NCI-H187 (cell line): Measurements from ENCODE around the gene SLC9A9.
"Not testable (repeated sequence)": the region's sequence is repeated elsewhere in the genome, so short reads cannot be mapped to it uniquely, and the experiment has no call there.

Source experiments
- DNase-seq, 2 experiments: peaks; one replicate each; lab custom pipeline; 2025; lab: John Stamatoyannopoulos, UW

The SLC9A9 gene

DNA sequence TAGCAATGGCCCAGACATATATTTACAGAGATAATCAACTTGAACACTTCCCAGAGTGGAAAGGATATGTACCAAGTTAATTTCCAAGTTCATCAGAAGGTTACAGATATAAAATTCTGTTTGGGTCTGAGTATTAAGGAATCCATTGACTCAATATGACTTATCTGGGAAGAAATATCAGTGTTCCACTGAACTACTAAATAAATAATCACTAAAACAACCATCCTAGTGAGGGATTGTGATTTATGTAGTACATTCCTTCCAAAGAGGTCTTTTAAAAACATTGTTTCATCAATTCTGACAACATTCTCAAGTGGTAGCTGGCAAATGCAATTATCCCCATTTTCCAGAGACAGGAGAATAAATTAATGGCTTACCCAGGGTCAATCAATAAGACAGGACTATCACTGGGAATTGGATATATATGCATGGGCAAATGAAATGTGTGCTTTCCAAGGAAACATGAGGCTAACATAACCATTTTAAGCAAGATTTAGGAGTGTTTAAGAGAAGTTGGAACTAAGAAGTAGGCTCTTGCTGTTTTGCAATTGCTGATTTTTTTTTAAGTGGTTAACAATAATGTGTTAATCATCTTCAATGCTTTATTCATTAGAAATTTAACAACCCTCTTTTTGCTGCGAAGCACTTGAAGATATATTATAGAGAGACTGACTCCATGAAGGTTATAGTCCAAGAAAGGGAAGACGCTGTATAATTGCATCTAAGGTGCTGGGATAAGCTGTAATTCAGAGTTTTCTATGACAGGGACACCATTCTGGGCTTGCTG is 37.9 kb downstream of the SLC9A9 start:
- no peak for DNase-seq

DNA sequence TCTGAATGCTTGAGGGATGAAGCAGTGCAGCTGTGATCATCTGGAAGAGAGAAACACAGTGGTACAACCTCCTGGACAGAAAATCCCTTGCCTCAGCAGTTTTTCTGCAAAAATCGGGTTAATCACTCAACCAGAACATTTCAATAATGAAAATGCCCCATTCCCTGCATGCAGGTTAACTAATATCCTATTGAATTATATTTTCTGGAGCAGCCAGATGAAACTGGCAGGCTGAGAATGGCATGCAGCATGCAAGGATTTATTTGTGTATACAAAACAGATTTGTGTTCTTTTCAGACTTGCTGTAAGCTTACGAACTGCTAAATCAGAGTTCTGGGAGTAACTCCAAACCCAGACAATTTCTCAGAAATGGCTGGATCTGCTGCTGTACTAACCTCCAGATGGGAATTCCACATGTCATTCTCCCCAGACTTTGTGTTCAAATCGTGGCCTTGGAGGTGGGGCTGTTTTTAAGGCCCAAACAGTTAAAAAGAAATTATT is 39.1 kb downstream of the SLC9A9 start:
- DNase-seq = no peak

DNA sequence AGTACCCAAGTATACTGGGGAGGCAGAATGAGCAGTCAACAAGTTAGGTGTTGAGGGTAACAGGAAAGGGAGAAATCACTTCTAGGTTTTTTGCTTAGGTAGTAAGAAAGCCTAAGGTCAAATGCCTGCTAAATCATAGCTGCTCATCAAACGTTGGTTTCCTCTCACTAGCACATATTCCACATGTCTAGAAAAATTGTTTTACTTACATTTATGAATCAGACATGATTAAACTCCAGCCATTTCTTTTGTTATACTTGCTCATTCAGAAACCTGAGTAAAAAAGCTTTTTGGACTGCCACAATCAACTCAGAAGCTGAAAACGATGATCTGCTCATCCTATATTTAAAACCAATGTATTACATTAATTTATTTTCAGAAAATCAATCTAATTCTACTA is 40.2 kb downstream of the SLC9A9 start:
- DNase-seq = no peak

DNA sequence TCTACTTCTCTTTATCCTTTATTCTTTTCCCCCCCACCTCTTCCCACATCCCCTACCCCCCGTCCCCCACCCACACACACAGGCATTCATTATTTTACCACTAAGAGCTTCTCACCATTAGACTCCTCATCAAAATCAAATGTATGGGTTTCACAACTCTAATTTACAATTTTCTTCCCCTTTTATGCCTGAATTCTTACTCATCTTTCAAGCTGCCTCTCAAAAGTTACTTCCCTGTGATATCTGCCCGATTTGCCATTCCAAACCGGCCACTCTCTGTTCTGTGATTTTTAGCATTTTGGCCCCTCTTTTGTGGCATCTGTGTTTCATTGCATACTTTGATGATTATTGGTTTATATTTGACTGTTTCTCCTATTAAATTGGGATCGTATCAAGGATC is 42.2 kb downstream of the SLC9A9 start:
- no peak for DNase-seq

DNA sequence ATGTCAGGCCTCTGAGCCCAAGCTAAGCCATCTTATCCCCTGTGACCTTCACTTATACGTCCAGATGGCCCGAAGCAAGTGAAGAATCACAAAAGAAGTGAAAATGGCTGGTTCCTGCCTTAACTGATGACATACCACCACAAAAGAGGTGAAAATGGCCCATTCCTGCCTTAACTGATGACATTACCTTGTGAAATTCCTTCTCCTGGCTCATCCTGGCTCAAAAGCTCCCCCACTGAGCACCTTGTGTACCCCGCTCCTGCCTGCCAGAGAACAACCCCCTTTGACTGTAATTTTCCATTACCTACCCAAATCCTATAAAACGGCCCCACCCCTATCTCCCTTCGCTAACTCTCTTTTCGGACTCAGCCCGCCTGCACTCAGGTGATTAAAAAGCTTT is 42.8 kb downstream of the SLC9A9 start:
- DNase-seq = not testable (repeated sequence)

DNA sequence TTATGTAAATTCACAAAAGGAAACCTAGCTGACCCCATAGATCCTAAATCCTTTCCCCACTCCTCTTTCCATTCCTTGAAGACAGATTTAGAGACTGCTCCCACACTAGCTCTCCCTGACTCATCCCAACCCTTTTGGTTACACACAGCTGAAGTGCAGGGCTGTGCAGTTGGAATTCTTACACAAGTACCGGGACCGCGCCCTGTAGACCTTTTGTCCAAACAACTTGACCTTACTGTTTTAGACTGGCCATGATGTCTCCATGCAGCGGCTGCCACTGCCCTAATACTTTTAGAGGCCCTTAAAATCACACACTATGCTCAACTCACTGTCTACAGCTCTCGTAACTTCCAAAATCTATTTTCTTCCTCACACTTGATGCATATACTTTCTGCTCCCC is 47.2 kb downstream of the SLC9A9 start:
- DNase-seq = not testable (repeated sequence)

DNA sequence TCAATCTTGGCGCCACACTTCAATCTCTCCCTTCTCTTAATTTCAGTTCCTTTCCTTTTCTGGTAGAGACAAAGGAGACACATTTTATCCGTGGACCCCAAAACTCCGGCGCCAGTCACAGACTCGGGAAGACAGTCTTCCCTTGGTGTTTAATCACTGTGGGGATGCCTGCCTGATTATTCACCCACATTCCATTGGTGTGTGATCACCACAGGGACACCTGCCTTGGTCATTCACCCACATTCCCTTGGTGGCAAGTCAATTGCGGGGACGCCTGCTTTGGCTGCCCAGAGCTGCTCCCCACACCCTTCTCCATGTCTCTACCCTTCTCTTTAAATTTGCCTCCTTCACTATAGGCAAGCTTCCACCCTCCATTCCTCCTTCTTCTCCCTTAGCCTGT is 50.1 kb downstream of the SLC9A9 start:
- not testable (repeated sequence) for DNase-seq

DNA sequence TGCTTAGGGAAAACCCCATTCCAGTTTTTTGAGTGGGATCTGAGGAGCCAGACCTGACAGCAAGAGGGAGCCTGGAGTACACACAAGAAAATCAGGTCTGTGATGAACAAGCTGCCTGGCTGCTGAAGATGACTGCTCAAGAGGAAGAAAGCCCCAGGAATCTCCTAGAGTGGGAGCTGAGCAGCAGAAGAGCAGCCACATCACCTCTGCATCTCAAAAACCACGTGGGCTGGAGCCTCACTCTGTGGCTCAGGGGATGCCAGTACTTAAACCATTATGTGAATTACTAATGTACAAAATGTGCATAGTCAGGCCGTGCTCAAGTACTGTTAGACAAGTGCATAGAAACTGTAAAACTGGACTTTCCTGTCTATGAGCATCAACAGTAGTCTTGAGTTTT is 52.4 kb downstream of the SLC9A9 start:
- no peak for DNase-seq

DNA sequence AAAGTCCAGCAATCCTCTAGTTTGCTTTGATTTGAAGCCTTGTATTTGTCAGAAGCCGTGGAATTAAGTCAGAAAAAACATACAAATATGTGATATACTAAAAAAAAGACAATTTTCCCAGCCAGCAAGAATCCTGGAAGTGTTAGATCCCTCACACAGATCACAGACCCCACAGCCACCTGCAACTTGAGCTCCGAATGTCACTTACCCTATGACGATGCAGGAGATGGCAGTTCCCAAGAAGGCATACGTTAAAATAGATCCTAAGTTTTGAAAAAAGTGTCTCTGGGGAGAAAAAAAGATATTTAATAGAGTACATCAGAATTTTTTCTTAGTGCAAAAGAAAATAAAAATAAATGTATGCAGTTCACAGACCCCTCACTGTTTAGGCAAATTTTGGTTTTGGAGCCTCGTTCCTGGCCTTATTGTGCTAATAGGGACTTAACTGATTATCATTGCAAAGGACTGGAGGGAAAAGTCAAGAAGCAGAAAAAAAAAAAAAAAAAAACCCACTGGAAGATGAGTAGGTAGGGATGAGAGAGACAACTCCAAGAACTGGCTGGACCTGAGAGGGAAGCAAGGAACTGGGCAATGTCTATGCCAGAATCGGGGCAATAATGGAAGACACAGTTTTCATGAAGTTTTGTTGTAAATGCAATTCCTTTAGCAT is 53.3 kb downstream of the SLC9A9 start:
- DNase-seq = no peak

DNA sequence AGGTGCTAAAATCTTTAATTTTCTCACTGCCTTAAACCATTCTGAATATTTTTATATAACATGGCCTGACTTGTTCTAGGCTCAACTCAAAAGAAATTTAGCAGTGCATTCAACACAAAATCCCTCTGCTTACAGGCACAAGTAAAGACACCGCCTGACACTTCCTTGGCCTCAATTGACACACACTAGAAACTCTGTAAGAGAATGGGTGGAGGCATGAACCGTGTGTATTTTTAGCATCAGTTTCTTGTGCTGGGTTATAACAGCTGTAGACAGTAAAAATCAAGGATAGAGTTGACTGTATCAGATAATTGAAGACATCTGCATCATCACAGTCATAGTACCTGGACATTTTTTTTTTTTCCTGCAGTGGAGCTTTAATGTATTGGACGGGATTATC is 54.3 kb downstream of the SLC9A9 start:
- DNase-seq = no peak

DNA sequence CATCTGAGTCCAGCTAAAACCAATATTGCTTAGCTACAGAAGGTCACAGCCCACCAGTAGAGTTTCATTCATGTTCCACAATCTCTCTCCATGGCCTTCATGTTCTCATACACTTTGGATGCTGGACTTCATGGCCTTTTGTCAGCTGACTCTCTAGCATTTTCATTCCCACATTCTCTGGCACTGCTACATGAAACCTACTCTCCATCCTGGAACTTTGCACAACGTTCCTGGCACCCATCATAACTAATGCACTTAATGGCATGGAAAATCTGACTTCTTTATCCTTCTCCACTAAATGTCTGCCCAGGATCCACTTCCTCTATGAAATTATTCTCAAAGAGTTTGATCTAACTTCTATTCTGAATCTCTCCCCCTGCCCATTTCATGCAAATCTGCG is 56.9 kb downstream of the SLC9A9 start:
- DNase-seq = no peak

DNA sequence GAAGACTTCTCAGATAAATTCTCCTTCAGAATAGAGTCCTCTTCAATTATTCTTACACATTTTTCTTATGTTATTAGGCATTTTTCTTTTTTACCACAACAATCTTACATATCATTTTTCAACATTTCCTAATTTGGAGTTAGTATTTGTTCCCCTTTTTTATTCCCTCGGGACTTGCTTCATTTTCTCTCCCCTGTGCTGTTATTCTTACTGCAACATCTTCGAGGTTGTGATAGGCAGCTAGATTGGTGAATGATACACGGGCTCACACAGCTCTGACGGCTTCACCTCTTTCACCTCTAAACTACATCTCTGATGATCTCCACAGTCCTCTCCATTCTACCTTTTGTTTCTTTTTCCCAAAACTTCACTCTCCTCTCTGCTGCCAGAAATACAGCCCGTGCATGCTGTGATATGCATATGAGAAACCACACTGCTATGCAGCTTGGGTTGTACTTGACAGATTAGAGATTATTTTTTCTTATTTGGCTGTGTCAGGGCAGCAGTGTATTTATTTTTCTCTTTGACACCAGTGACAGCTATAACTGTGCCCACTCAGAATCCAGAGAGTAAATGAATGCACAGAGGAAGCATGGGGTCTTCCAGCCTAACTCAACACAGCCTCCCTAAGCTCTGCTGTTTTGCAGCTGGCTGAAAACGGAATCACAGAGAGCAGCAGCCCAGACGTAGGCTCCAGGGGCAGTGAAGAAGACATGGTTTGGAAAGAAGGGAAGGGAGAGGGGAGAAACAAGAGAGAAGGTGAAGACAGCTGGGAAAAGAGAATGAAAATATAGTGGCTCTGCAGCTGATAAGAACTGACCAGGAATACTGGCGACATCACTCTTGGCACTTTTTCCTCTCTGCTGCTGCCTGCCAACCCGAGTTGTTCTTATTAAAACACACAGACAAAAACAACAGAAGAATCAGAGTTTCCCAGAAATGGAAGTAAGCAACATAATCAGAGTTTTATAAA is 61.8 kb downstream of the SLC9A9 start:
- no peak for DNase-seq

DNA sequence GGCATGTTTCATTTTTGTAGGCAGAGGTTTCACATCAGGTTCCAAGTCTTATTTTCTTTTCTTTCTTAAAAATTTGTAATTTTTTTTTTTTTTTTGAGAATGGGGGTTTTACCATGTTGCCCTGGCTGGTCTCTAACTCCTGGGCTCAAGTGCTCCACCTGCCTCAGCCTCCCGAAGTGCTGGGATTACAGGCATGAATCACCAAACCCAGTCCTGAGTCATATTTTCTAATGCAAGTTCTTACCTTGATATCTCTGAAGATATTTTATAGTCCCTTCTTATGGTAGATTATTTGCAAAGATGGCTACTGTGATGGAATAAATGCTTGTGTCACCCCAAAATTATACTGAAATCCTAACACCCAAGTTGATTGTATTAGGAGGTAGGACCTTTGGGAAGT is 63.8 kb downstream of the SLC9A9 start:
- DNase-seq = no peak

DNA sequence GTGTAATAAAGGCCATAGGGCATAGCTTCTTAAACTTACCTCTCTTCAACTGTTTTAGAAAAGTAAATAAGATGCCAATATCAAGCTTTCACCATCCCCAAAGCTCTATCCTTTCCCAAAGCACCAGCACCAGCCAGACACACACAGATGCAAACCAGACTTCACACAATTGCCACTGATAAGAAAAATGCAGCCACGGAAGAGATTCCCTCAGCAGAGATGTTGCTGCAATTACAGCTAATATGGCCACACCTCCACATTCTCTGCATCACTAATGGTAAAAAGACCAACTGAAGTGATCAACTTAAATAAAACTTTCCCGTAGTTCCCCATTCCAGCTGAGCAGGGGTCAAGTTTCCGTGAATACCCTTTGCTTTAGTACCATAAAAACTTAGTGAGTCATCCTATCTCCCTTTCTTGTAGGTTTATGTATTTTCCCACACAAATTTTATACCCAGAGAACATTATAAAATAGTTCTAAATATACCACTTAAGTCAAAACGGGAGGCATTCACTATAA is 64.4 kb downstream of the SLC9A9 start:
- no peak for DNase-seq

DNA sequence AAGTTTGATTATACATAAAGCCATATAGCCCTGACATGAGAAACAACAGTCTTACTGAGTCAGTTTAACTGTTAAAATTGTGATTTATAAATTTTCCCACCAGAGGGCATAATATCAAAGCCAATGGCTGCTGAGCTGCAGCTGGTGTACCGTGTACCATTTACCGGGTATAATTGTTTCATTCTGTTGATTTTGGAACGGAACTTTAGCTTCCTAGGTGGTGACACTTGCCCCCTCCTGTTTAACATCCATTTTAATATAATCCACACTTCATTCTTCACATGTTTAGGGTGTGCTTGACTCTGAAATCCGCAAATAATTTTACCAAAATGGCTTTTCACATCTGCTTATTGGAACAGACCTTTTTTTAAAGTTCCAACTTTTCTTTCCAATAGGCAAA is 72.8 kb downstream of the SLC9A9 start:
- DNase-seq = peak in 1 of 2 experiments; percentile 13

DNA sequence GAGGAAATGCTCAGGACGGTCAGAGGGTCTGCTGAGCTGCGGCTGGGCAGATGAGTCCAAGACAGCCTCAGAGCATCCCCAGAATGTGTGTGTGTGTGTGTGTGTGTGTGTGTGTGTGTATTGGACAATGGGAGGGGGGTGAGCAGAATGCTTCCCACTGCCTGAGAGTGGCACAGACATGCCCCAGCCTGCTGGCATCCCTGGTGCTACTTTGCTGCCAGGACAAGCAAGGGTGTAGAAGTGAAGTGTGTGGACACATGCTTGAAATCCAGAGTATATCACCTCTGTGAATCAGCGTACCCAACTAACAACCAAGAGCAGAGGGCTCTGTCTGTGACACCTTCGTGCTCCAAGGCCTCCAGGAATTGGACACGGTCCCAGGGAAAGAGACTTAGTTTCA is 76.3 kb downstream of the SLC9A9 start:
- DNase-seq = no peak

DNA sequence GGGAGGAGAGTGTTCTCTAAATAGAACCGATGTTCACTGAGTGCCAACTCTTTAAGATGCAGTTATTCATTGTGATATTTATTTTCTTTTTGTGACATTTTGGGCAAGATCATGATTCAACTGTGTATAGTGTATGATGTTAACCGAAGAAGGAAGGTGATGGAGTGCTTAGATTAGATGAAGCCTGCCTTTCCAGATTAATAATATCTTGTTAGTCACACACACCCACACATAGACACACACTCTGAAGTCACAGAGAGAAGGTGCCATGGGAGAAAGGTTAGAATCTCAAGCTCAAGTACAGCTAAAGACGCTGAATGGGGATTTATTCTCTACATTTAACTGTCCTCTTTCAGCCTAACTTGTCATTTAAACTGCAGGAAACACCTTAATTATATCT is 77.0 kb downstream of the SLC9A9 start:
- DNase-seq = no peak

DNA sequence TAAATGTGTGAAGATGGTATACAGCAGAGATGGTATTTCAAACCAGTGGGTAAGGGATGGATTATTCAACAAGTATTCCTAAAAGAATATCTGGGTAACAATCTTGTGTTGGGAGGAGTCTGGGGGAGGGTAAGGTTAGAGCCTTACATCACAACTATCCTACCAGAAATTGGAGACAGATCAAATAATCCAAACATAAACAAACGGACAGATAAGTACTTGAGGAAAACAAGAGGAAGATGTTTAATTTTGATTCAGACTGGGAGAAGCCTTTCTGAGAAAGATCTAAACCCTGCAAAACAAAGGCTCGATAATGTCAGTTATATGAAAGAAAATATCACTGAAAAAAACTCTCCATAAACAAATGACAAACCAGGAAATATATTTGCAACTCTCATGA is 77.9 kb downstream of the SLC9A9 start:
- no peak for DNase-seq

DNA sequence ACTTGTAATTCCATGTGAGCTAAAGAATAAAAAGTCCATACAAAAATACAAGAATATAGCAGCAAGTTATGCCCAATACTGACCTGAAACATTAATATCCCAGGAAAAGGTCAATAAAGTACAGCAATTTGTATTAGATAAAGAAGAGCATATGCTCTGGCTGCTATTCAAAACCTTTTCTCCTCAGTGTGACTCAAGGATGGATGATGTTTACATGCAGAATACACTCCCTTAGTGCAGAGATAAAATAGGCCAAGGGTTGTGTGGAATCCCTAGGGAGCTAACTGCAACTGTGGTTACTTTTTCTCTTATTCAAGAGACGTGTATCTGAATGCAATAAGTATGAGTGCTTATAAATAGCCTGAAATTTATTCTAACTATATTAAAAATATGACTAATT is 78.7 kb downstream of the SLC9A9 start:
- DNase-seq = no peak

DNA sequence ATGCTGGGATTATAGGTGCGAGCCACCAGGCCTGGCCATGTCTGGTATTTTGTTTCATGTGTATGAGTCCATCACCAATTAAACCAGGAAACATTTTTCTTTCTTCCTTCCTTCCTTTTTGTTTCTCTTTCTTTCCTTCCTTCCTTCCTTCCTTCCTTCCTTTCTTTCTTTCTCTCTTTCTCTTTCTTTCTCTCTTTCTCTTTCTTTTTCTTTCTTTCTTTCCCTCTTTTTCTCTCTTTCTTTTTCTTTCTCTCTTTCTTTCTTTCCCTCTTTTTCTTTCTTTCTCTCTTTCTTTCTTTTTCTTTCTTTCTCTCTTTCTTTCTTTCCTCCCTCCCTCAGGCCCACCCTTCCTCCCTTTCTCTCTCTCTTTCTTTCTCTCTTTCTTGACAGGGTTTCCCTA is 83.4 kb downstream of the SLC9A9 start:
- DNase-seq = no peak

DNA sequence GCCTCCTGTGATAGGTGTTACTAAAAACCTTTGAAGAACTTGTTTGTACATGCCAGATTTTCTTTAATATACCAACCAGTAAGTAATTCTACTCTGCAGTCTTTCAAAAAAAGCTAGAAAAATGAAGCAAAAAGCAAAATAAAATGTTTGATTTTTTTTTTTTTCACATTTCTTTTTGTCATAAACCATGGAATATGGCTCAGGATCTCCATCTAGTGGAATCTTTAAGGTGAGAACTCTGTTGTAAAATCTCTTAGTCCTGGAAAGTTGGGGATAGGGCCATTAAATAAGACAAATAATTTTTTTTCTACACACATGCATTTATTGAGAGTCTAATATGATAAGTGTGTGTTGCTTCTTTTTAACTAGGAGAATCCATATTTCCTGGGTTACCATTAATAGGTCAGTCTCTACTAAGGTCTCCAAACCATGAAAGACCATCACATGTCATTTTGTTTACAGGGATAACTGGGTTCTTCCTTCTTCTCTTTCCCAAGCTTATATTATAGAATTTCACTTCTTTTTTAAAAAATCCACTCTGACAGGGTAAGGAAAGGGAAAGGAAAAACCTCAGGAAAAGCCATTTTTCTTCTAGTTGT is 84.6 kb downstream of the SLC9A9 start:
- no peak for DNase-seq

DNA sequence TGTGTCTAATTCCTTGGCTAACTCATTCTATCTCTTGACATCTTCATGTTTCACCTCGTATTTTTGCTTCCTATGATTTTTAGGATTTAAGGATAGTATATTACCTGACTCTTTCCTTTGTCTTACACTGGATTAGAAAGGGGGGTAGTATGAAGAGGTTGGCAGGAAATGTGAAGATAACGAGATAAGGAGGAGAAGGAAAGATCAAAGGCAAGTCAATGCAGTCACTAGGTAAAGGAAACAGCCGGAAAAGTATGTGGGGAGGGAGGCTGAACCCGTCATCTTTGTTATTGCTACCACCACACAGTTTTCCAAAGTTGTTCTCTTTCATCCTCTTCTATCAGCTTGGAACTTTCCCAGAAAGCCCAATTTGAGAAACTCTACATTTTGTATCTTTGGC is 90.6 kb downstream of the SLC9A9 start:
- DNase-seq = no peak
